Activated CD4-positive, alpha-beta T cell treated with anti-CD3 and anti-CD28 coated beads for 4 hours (primary cell): ENCODE data around the gene HARS1.
"Not testable (repeated sequence)": the region's sequence is repeated elsewhere in the genome, so short reads cannot be mapped to it uniquely, and the experiment has no call there.

Experiments used
- DNase-seq, 2 donors: peaks; one replicate each; pipeline ENCODE4 v3.0.0-alpha.2; 2020

HARS1 gene

DNA sequence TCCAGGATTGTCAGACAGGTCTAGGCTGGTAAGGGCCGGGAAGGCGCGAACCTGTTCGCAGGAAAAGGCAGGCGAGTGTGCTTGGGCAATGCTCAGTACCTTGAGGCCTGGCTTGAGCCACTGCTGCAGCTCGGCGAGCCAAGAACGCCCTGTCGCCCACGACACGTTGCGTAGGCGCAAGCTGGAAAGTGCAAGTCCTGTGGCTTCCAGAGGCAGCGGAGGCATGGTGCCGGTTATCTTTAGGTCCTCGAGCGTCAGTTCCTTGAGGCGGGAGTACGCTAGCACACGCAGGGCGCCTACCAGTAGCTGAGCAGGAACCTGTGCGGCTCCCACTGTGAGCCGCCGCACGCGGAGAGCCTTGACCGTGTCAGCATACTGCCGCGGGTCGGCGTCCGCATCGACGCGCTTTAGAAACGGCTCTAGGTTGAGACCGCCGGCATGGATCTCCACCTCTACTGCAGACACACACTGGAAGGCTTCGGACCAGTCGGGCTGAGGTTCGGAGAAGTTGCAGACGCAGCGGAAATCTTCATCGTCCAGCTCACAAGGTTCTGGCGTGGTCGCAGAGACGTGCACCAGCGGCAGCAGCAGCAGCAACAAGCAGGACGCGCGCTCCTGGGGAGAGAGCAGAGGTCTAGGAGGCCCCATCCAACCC, 58.7 kb downstream of the HARS1 start:
- DNase-seq: peak; percentile 41 to 55

DNA sequence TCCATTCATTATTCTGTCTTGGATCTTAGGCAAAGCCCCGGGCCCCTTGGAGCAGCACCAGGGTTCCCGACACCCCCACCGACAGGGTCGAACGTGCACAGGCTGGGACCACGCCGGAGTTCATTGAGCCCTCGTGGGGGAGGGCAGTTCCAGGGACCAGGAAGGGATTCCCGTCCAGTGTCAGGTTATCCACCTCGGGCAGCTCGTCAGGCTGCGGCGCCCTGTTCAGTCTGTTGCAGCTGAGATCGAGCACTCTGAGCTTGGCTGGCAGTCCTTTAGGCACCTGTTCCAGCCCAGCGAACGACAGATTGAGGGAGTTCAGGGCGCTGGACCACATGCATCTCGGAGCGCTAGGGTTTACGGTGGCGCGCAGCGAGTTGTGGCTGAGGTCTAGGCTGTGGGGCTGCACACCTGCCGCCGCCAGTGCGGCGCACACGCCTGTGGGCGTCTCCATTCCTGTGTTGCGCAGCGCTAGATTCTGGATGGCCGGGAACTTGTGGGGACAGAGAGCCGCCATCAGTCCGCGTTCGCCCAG, 59.3 kb downstream of the HARS1 start:
- DNase-seq: peak; percentile 21 to 24

DNA sequence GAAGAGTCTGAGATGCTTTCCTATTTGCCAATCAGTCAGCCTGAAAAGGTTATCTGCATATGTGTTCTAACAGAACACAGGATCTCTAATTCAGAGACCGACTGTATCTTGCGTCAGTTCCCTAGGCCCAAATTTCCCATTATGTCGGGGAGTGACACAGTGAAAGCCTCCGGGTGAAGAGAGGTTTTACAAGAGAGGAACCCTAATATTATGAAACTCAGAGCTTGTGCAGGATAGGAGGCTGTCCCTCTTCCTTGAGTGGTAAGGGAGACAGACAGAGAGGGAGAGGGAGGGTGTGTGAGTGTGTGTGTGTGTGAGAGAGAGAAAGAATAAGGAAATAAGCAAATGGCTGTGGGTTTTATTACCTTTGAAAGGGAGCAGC, 60.1 kb downstream of the HARS1 start:
- no peak for DNase-seq

DNA sequence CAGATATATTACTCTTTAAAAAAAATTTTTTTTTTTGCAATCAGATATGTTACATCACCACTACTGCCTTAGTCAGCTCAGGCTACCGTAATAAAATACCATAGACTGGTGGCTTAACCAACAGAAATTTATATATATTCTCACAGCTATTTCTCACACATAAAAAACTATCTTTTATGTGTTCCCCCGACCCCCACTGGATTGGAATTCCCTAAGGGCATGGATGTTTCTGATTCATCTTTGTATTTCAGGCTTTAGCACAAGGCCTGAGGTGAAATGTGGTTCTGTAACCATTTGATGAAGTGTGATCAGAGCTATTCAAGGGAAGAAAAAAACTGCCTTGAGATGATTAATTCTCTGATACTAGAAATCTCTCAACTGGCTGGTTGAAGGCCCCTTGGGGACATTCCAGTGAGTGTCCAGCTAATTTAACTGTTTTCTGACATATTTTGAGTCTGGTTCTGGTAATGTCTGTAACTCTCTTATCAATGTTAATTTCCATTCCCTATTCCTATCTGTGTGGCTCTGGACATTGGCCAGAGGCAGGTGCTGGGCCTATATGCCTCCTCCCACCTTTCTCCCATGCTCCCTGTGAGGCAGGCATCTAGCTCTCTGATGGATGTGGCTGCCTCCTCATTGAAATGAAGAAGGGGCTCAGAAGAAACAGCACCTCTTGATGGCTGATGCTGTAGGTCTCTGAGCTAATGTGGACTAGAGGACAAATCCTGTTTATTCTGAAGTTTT, 60.7 kb downstream of the HARS1 start:
- no peak for DNase-seq

DNA sequence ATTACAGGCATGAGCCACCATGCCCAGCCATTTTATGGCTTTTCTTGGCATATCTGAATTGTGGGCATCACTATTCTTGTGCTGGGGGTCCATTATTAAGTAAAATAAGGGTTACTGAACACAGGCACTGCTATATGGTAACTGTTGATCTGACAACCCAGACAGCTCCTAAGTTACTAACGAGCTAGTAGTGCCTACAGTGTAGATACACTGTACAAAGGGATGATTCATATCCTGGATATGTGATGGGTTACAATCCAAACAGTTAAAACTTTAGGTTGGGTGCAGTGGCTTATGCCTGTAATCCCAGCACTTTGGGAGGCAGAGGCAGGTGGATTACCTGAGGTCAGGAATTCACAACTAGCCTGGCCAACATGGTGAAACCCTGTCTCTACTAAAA, 62.5 kb downstream of the HARS1 start:
- no peak for DNase-seq

DNA sequence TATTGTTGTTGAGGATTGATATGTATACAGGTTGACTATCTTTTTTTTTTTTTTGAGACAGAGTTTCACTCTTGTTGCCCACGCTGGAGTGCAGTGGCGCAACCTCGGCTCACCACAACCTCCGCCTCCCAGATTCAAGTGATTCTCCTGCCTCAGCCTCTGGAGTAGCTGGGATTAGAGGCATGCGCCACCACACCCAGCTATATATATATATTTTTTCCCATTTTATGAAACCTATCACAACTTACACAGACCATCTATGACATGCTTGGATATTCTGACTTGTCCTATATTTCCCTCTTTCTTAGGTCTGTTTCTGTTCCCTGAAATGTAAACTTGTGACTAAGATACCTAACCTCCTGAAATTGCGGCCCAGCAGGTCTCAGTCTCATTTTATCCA, 63.2 kb downstream of the HARS1 start:
- no peak for DNase-seq

DNA sequence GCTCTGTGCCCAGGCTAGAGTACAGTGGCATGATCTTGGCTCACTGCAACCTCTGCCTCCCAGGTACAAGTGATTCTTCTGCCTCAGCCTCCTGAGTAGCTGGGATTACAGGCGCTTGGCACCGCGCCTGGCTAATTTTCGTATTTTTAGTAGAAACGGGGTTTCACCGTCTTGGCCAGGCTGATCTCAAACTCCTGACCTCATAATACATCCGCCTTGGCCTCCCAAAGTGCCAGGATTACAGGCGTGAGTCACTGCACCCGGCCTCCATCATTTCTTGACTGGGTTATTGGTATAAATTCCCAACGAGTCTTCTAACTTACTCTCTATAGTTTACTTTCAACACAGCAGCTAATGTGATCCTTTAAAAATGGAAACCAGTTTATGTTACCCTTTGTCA, 66.3 kb downstream of the HARS1 start:
- not testable (repeated sequence) for DNase-seq
